Esophagus (tissue), 2 donors: ENCODE data around the gene UNKL. TPM values are rescaled to one million over a fixed set of nuclear protein-coding genes. Genes with fewer than 3 reads are reported as not detected.

Experiments
- H3K27ac ChIP-seq, 2 donors: one replicate each; pipeline ENCODE4 v1.5.1; 2013; ENCODE audit warnings: low read depth in 2 of 2, mild to moderate bottlenecking in 2 of 2, inconsistent platforms in 1 of 2, low read length in 1 of 2, moderate library complexity in 1 of 2
- H3K27me3 ChIP-seq, 2 donors: one replicate each; pipeline ENCODE4 v1.6.1; 2013; ENCODE audit warnings: low read length in 2 of 2, control low read depth in 1 of 2, mild to moderate bottlenecking in 1 of 2; ENCODE audit not compliant: insufficient read depth in 2 of 2, control insufficient read depth in 1 of 2
- H3K36me3 ChIP-seq, 2 donors: one replicate each; pipeline ENCODE4 v1.6.1; 2013; ENCODE audit warnings: low read length in 1 of 2; ENCODE audit not compliant: control insufficient read depth in 2 of 2, insufficient read depth in 2 of 2
- H3K4me1 ChIP-seq, 2 donors: one replicate each; pipeline ENCODE4 v1.6.1; 2013; ENCODE audit warnings: low read length in 1 of 2; ENCODE audit not compliant: control insufficient read depth in 2 of 2, insufficient read depth in 2 of 2
- H3K4me3 ChIP-seq, 2 donors: one replicate each; pipeline ENCODE4 v1.5.1; 2013; ENCODE audit warnings: low read length in 2 of 2, mild to moderate bottlenecking in 2 of 2, low read depth in 1 of 2, moderate library complexity in 1 of 2
- H3K9me3 ChIP-seq, 2 donors: one replicate each; pipeline ENCODE4 v1.6.1; 2013; ENCODE audit warnings: mild to moderate bottlenecking in 2 of 2, low read depth in 1 of 2, low read length in 1 of 2, moderate library complexity in 1 of 2; ENCODE audit not compliant: control insufficient read depth in 2 of 2, insufficient read depth in 1 of 2
- WGBS, 2 donors: extraction: QIAGEN DNeasy Blood & Tissue Kit; methylation state at CpG; one replicate each; pipeline ENCODE4 v1.1.7; 2013; 5-methylcytosine and 5-hydroxymethylcytosine counted together
- polyA plus RNA-seq, 2 donors: library from polyadenylated mRNA; stranded (reverse); fragments of 200-250 nt; gene quantifications; one replicate each; pipeline ENCODE4 v1.2.3, GENCODE V29; 2013
- donor health status: healthy with polysubstance abuse.
- donor health status: Bipolar disorder and iron deficiency.

UNKL gene
- polyA plus RNA-seq, 2 donors = 5.4 to 8.1 TPM

DNA sequence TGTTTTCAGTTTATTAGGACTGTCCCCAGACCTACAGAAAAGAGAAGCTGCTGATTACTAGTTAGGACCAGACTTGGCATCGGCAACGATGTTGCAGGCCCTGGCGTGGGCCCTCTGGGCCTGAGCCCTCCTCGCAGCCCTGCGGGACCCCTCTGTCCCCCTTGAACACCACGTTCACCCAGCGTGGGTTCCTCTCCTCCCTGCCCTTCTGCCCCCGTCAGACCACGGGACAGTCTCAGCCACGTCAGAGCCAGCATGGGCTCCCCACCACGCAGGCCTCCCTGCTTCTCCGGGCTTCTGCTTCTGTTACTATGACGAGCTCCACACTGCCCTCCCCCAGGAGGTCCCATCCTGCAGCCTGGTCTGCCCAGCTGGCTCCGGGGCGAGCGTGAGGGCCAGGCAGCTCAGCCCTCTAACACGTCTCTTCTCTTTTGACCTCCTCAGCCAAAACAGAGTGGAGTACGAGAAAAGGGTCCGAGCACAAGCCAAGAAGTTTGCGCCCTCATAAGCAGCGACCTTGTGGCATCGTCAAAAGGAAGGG is 90.1 kb downstream of the UNKL start:
- no peaks in the 10 kb centered on the region for H3K27me3 ChIP-seq
- peaks cover 0 to 3% of the 10 kb centered on the region in 2 donors for H3K9me3 ChIP-seq
- WGBS, 2 donors = 82 to 84% methylated on average over 22 of the region's 22 CpGs
- no peak overlapping the region for H3K4me3 ChIP-seq
- H3K4me1 ChIP-seq = peaks cover 0 to 2% of the 10 kb centered on the region in 2 donors
- peaks cover 16 to 44% of the 10 kb centered on the region in 2 donors for H3K36me3 ChIP-seq
- no peak overlapping the region for H3K27ac ChIP-seq

DNA sequence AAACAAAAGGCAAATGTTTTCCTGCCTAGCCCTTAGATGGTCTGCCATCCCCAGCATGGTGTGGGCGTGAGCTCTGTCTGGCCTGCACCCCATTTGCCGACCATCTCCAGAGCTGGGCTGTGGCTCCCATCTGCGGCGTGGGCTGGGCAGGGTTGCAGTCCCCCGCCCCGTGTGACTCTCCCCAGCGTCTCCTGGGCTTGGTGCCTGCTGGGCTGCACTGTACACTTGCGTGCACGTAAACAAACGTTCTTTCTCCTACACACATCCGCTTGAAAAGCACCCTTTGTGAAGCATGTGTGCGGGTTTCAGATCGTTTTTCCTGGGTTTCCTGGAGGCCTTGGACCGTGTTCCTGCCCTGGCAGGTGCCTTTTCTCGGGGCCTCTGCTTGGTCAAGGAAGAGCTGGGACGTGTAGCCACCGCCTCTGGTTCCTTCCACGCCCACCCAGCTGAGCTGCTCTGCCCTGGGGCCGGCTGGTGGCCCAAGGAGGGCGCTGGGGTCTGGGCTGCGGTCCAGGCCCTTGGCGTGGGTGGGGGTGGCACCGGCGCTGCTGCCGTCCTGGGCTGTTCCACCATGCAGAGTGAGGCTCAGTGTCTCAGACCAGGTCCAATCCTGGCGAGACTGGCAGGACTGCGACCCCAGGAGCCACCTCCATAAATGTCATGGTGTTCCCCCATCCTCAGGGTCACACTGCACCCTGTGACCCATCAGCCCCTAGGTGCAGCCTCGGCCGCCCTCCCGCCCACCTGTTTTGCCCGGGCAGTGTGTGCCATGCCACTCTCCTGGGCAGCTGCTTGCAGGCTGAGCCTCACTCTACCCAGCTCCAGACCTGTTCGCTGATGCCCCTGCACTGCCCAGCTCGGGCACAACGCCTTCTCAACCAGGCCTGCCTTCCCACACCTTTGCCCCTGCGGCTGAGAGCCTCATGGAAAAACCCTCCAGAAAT is 90.9 kb downstream of the UNKL start:
- H3K27me3 ChIP-seq = no peaks in the 10 kb centered on the region
- 80 to 83% methylated on average over 35 of the region's 35 CpGs for WGBS, 2 donors
- peaks cover 0 to 3% of the 10 kb centered on the region in 2 donors for H3K9me3 ChIP-seq
- H3K4me1 ChIP-seq = peaks cover 0 to 2% of the 10 kb centered on the region in 2 donors
- H3K27ac ChIP-seq = no peak overlapping the region
- peaks cover 16 to 51% of the 10 kb centered on the region in 2 donors for H3K36me3 ChIP-seq
- no peak overlapping the region for H3K4me3 ChIP-seq

DNA sequence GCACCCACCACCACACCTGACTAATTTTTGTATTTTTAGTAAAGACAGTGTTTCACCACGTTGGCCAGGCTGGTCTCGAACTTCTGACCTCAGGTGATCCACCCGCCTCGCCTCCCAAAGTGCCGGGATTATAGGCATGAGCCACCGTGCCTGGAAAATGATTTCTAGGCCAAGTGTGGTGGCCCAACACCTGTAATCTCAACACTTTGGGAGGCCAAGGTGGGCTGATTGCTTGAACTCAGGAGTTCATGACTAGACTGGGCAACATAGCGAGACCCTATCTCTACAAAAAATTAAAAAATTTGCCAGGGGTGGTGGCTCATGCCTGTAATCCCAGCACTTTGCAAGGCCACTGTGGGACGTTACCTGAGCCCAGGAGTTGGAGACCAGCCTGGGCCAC is 92.1 kb downstream of the UNKL start:
- peaks cover 0 to 2% of the 10 kb centered on the region in 2 donors for H3K4me1 ChIP-seq
- no peak overlapping the region for H3K4me3 ChIP-seq
- peaks cover 16 to 61% of the 10 kb centered on the region in 2 donors for H3K36me3 ChIP-seq
- H3K9me3 ChIP-seq = peaks cover 0 to 3% of the 10 kb centered on the region in 2 donors
- no peaks in the 10 kb centered on the region for H3K27me3 ChIP-seq
- no peak overlapping the region for H3K27ac ChIP-seq
- 95 to 97% methylated on average over 8 of the region's 8 CpGs for whole genome bisulfite sequencing, 2 donors

DNA sequence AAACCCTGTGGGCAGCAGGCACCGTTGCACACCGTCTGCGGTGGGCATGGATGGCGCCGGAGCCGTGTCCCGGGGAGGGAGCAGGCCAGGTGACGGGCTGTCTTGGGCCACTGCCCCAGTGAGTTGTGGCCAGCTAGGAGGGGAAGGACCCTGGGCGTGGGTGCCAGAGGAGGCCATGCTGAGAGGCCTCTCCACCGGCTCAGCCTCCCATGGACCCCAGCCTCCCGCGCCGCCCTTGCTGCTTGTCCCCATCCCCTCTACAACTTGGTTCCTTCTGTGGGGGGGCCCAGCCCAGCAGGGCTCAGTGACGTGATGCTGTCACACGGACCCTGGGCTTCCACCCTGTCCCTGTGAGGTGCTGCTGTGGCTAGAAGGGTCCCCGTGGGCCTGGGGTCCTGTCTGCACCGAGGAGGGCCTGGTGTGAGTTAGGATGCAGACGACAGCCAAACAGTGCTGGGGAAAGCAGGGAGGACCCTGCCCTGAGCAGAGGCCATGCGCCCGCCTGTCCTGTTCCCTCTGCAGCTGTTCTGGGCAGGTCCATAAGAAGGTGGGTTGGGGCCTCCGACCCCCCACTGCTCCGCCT is 93.8 kb downstream of the UNKL start:
- Histone ChIP-seq H3K9me3 (peaks cover 0 to 3% of the 10 kb centered on the region in 2 donors), H3K36me3 (peaks cover 16 to 75% of the 10 kb centered on the region in 2 donors)

DNA sequence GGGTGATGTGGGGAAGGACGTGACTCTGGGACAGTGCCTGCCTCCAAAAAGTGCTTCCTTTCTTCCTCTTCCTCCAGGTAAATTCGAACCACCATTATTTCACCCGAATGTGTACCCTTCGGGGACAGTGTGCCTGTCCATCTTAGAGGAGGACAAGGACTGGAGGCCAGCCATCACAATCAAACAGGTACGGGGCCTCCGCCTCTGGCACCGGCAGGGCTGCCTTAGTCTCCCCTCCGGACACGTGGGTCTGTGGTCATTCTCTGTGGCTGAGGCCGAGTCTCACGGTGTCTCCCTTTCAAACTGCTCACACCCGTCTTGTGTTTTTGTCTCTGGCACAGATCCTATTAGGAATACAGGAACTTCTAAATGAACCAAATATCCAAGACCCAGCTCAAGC is 94.4 kb downstream of the UNKL start:
- Histone ChIP-seq H3K4me3 (no peak overlapping the region), H3K27ac (no peak overlapping the region), H3K27me3 (no peaks in the 10 kb centered on the region), H3K9me3 (peaks cover 0 to 3% of the 10 kb centered on the region in 2 donors), H3K36me3 (peaks cover 14 to 82% of the 10 kb centered on the region in 2 donors), H3K4me1 (peaks cover 0 to 2% of the 10 kb centered on the region in 2 donors)
- 84 to 86% methylated on average over 12 of the region's 12 CpGs for WGBS, 2 donors

More for the DNA sequence above, 93.8 kb downstream of the UNKL start:
- H3K4me1 ChIP-seq = peaks cover 0 to 2% of the 10 kb centered on the region in 2 donors
- no peak overlapping the region for H3K4me3 ChIP-seq
- 86 to 90% methylated on average over 19 to 22 of the region's 22 CpGs for WGBS, 2 donors
- H3K27me3 ChIP-seq = no peaks in the 10 kb centered on the region
- H3K27ac ChIP-seq = no peak overlapping the region

DNA sequence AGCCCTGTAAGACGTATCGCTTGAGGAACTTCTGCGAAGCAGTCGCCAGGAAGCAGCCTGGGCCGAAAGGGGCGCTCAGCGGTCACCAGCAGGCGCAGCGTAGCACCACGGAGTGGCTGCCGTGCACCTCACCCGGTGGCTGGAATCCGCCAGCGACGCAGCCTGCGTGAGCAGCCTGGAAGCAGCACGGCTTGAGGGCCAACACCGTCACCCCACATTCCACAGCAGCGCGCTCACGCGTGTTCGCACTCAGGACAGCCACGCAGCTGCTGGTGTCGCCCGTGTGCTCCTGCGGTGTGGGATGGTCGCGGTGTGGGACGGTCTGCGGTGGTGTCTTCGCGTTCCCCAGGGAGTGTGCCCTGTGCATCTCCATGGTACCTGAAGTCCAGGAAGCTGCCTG is 95.5 kb downstream of the UNKL start:
- Histone ChIP-seq H3K4me1 (peaks cover 0 to 2% of the 10 kb centered on the region in 2 donors), H3K36me3 (peaks cover 19 to 84% of the 10 kb centered on the region in 2 donors), H3K9me3 (peaks cover 0 to 3% of the 10 kb centered on the region in 2 donors), H3K27ac (no peak overlapping the region), H3K27me3 (no peaks in the 10 kb centered on the region), H3K4me3 (no peak overlapping the region)
- 93 to 94% methylated on average over 31 to 33 of the region's 33 CpGs for WGBS, 2 donors

DNA sequence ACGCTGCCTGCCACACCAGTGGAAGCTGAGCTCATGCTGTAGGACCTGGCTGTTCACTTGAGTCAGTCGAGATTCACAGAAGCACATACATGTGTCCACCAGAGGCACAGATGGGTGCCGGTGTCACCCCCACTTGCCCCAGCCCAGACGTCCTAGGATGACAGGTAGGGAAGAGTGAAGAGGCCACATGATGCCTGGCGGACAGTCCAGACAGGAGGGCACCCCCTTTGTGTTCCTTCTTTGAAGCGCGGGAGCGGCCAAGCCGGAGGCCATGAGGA is 96.3 kb downstream of the UNKL start:
- H3K4me1 ChIP-seq = peaks cover 0 to under 1% of the 10 kb centered on the region in 2 donors
- peaks cover 0 to 3% of the 10 kb centered on the region in 2 donors for H3K9me3 ChIP-seq
- H3K27me3 ChIP-seq = no peaks in the 10 kb centered on the region
- 75 to 80% methylated on average over 9 of the region's 9 CpGs for WGBS, 2 donors
- no peak overlapping the region for H3K27ac ChIP-seq
- peaks cover 24 to 81% of the 10 kb centered on the region in 2 donors for H3K36me3 ChIP-seq
- H3K4me3 ChIP-seq = no peak overlapping the region

DNA sequence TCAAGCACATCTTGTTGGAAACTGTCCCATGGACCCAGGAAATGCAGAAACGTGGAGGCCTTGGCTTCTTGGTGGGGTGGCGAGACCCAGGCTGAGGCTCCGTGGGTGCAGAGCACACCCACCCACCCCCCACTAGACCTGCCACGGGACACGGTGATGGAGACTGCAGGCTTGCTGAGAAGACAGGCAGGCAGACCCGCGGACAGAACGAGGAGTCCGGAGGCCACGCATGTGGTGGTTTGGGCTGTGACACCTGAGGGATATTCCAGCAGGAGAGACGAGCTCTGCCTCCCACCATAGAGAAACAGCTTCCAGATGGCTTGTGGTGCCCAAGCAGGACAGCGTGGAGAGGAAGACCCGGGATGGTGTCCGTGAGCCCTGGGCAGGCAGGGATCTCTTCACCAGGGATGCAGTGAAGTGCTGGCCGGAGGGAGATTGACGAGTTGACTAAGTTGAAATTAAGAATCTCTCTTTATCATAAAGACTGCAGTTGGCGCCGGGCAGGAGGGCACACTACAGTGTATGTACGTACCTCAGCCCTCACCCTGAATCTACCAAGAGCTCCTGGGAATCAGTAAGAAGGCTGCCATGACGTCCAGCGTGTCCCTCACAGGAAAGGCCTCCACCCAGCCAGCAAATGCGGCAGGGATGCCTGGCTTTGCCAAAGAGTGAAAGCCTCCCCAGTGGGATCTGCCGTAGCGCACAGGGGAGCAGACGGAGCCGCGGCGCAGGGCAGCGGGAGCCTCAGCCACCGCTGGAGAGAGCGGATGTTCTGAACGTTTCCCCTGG is 96.8 kb downstream of the UNKL start:
- H3K27ac ChIP-seq = no peak overlapping the region
- peaks cover 0 to 3% of the 10 kb centered on the region in 2 donors for H3K4me1 ChIP-seq
- no peak overlapping the region for H3K4me3 ChIP-seq
- H3K36me3 ChIP-seq = peaks cover 24 to 85% of the 10 kb centered on the region in 2 donors
- H3K9me3 ChIP-seq = peaks cover 0 to 3% of the 10 kb centered on the region in 2 donors
- H3K27me3 ChIP-seq = no peaks in the 10 kb centered on the region
- 90% methylated on average over 32 of the region's 32 CpGs for WGBS, 2 donors

DNA sequence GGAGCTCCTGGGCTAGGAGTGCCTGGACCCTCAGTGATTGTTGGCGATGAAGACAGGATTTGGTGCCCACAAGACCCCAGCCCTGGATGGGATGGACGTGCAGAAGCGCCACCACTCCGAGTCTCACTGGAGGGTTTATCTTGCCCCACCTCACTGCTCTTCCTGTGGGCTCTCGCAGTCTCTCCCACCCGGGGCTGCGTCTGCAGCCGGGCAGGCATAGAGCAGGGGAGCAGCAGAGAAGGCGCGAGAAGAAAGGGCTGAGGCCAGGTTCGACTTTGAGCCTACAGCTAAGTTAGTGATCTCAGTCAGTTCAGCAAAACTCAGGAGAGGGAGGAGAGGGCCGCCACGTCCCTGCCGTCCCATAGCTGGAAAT is 98.5 kb downstream of the UNKL start:
- WGBS, 2 donors = 89 to 92% methylated on average over 14 of the region's 14 CpGs
- Histone ChIP-seq H3K27ac (no peak overlapping the region), H3K4me1 (peaks cover 12 to 17% of the 10 kb centered on the region in 2 donors), H3K27me3 (no peaks in the 10 kb centered on the region), H3K36me3 (peaks cover 23 to 81% of the 10 kb centered on the region in 2 donors), H3K4me3 (no peak overlapping the region), H3K9me3 (no peaks in the 10 kb centered on the region)
